Measurements from ENCODE around the gene MRPL27. TPM values are rescaled to one million over a fixed set of nuclear protein-coding genes. Genes with fewer than 3 reads are reported as not detected.

MRPL27 gene
- total RNA-seq, 1 experiment from 2014 or later: 66.7 TPM

DNA sequence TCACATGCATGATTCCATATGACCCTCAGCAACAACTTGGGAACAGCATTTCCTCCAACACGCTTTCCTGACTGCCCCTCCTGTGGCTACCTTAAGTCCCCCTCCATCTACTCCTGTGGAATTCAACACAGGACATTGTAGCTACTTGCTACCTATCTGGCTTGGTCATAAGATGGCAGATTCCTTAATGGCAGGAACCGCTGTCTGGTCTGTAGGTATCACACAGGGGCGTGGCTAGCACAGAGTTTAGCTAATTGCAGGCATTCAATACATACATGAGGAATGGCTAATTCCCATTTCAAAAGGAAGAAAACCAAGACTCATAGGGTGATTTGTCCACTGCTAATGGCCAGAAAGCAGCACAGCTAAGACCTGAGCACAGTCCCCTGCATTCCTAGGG, 15.7 kb upstream of the MRPL27 start:
- DNase-seq (ENCODE audit: extremely low read depth, low read depth): no peak

DNA sequence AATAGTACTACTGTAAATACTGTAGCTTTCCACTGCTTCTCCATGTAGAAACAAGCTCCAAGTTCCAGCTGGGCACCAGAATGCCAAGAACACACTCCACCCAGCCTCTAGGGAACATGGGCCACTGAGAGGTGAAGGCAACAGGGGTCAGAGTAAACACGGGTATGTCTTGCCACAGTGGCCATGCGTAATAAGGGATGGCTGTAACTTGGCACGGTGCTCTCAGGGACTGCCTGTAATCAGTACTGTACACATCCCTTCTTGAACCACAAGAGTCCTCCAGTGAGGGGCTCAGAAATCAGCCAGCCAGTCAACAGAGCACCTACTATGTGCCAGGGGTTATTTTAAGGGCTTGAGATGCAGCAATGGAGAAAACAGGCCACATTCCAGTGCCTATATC, 13.5 kb upstream of the MRPL27 start:
- DNase-seq (ENCODE audit: extremely low read depth, low read depth): peak; percentile 38

DNA sequence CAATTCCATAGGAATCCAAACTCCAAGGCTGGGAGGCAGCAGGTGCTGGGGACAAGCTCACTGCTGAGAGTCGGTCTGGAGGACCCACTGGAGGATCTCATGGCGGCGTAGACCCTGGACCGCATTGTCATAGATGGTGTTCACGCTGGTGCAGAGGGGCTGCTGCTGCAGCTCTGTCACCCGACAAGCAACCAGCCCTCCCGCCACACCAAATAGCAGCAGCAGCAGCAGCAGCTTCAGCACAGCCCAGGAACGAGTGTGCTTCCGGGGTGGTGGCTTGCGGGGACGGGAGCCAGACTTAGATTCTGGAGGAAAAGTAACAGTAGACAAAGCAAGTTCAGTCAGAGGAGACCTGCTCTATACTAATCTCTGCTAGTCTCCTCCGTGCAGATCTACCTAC, 9.9 kb upstream of the MRPL27 start:
- DNase-seq (ENCODE audit: extremely low read depth, low read depth): no peak

DNA sequence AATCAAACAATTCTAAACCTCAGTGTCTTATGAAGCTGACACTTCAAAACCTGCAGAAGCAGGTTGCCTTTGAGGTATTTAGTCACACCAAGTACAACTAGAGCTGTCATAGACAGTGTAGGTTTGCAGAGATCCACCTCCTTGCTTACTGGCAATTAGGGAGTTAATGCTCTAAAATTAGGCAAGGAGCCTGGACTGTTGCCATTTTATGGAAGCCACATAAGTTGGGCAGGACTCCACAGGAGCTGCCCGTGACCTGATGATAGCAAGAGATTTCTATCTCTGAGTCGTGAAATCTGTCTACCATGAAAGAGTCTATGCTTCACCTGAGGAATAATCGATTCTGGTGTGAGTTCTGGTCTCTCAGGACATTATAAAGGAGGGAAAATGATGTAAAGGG, 8.9 kb upstream of the MRPL27 start:
- no peak for DNase-seq (ENCODE audit: extremely low read depth, low read depth)

DNA sequence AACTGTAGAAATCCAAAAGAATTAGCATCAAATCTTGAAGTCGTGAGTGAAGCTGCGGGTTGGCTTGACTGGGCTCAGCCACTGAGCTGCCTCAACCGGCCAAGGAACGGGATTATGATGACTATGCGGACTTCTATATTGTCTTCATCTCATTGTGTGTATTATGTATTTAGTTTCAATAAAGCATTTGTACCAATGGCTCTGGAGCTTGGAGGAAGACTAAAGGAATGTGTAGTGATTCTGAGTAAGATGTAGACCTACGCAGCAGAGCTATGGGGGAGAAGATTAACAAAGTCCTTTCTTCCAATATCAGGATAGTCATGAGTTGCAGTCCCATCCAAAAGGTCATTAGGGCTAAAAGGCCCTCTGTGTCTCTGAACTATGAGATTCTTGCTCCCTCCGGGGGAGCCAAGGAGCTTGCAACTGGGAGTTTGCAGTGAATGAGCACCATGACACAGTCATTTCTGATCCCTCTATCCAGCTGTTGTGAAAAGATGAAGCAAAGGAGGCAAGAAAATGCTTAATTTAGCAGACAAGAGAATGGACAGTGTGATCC, 8.4 kb upstream of the MRPL27 start:
- DNase-seq (ENCODE audit: extremely low read depth, low read depth): no peak

DNA sequence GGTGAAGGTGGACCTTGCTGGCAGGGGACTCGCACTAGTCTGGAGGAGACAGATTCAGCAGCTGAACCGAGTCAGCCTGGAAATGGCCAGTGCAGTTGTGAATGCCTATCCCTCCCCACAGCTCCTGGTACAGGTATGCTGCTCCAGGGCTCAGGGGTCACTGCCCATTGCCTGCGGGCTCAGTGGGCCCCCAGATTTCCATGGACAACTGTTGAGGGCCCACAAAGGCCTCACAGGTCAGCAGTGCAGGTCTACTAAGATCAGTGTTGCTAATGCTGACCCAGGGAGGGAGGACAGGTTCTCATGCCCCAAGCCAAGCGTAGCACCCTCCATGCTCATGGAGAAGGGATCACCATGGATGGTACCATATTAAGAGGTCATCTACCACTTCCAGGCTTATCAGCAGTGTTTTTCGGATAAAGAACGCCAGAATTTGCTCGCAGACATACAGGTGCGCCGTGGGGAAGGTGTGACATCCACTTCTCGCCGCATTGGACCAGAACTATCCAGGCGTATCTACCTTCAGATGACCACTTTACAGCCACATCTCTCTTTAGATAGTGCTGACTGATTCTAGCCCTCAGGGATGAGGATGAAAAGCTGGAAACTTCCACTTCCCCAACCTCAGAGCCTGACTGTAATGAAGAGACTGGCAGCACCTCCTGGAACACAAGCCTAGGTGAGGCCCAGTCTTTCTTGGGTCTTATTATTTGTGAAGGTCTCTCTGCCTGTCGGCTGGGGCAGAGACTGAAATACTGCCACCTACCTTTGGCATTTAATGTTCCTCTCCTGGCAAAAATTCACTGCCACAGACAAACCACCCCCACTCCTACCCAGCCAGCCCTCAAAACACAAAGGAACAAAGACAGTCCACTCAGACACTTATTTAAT, 7.6 kb upstream of the MRPL27 start:
- DNase-seq (ENCODE audit: extremely low read depth, low read depth): no peak

DNA sequence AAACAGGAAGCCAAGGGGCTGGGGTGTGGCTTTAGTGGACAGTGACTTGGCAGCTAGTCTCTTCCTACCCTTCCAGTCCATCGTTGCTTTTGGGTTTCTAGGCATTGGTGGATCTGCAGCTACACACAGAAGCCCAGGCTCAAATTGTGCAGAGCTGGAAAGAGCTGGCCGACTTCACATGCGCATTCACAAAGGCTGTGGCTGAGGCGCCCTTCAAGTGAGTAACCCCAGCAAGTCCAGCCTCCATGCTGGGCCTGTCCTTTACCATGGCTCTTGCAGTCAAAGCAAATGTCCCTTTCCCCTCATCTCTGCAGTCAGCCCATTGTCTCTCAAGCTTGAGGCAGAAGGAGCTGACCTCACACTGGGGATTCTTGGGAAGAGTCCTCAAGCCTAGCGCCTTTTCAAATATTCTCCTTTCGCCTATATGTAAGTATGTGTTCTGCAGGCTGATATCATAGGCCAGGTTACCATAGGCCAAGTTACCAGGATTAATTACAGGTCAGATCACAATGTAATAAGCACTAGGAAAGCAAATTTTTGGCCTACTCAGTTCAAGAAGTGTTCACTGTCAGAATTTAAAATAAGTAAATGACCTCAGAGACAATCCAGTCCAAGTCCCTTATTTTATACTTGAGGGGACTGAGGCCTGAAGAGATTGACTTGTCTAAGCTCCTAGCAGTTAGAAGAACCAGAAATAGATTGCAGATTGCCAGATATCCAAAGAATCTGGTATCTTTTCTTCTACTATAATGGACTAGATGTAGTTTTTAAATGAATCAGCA, 6.6 kb upstream of the MRPL27 start:
- no peak for DNase-seq (ENCODE audit: extremely low read depth, low read depth)

DNA sequence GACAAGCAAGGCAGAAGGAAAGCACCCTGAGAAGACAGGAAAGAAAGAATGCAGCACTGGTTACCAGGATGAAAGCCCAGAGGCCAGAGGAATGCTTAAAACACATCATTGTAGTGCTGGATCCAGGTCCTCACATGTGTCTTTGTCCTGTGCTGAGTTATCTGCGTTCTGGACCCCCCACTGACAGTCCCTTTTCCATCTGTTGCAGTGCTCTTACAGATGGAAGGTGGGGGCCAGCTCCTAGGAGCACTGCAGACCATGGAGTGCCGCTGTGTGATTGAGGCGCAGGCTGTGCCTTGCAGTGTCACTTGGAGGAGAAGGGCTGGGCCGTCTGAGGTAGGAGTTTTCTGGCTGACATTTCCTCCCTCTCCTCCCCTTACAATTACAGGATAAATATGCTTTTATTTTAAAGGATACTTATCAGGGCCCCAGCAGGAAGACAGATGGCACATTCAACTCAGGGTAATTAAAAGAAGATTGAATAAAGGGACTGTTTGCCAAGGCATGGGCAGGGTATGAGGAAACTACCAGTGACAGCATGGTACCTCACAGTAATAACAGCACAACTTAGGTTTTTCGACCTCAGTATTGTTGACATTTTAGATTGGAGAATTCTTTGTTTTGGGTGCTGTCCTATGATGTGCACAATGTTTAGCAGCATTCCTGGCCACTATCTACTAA, 3.0 kb upstream of the MRPL27 start:
- DNase-seq (ENCODE audit: extremely low read depth, low read depth): no peak

DNA sequence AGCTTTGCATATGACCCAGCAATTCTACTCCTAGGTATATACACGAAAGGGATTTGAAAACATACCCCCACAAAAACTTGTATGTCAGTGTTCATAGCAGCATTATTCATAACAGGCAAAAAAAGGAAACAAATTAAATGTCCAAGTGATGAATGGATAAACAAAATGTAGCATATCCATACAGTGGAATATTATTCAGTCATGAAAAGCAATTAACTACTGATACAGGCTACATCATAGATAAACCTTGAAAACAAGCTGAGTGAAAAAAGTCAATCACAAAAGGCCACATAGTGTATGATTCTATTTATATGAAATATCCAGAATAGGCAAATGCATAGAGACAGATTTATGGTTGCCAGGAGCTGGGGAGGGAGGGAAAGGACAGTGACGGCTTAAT, 721 bp upstream of the MRPL27 start:
- no peak for DNase-seq (ENCODE audit: extremely low read depth, low read depth)

DNA sequence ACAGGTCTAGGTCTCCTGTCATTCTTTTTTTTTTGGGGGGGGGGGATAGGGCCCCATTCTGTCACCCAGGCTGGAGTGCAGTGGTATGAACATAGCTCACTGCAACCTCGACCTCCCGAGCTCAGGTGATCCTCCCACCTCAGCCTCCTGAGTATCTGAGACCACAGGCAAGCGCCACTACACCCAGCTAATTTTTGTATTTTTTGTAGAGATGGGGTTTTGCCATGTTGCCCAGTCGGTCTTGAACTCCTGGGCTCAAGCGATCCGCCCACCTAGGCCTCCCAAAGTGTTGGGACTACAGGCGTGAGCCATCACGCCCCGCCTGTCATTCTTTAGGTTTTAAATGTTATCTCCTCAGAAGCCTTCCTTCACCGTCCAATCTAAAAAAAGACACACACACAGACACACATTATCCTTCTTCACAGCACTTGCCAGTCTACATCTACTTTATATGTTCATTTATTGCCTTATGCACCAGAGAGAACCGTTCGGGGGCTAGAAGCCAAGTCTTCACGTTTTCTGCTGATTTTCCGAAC, 694 bp downstream of the MRPL27 start:
- no peak for DNase-seq (ENCODE audit: extremely low read depth, low read depth)

DNA sequence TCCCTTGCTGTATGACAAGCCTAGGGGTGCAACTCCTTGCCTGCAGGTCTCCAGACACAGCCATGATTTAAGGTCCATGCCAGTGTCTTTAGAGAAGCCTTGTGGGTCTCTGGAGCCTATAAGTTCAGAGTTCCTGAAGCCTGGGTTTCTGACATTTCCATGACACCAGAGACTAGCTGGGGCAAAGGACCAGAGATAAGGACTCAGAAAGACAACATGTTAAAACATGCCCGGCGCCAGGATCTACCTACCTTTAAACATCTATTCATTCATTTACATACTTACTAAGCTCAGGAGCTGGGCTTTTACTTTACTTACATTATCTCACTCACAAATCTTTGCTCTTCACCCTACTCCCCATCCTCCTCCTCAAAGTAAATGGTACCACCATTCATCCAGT, 1.5 kb downstream of the MRPL27 start:
- no peak for DNase-seq (ENCODE audit: extremely low read depth, low read depth)

DNA sequence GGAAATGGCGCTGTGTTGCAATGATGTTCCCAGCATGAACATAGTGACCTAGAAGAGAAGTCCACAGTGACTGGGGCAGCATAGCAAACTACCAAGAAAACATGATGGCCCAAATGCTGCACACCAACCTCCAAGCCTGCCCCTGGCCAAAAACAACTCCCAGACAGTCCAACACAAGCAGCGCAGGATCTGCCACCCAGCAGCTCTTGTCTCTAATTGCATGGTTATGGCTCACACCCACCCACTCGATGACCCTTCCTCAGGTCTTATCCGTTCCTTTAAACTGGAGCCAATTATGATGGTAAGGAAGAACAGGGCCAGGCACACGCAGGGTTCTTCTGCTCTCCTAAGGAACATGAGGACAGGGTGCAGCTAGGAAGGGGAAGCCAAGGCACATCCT, 2.9 kb downstream of the MRPL27 start:
- DNase-seq (ENCODE audit: extremely low read depth, low read depth): no peak

DNA sequence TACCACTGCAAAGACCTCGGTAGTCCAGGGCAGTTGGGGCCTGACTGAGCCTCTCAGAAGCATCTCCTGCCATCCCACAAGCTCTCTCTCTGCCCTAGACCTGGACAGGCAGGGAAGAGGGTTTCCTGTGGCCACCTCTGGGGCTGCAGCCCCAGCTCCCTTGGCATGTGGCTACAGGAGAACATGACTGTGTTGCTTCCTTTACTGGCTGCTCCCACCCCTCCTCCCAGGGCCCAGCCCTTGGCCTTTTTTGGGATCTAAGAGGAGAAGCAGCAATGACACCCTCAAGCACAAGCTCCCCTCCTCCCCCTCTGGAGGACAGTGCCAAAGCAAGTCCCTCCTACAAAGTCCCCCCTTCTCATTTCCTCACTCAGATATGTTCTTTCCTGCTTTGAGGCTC, 5.6 kb downstream of the MRPL27 start:
- DNase-seq (ENCODE audit: extremely low read depth, low read depth): no peak

DNA sequence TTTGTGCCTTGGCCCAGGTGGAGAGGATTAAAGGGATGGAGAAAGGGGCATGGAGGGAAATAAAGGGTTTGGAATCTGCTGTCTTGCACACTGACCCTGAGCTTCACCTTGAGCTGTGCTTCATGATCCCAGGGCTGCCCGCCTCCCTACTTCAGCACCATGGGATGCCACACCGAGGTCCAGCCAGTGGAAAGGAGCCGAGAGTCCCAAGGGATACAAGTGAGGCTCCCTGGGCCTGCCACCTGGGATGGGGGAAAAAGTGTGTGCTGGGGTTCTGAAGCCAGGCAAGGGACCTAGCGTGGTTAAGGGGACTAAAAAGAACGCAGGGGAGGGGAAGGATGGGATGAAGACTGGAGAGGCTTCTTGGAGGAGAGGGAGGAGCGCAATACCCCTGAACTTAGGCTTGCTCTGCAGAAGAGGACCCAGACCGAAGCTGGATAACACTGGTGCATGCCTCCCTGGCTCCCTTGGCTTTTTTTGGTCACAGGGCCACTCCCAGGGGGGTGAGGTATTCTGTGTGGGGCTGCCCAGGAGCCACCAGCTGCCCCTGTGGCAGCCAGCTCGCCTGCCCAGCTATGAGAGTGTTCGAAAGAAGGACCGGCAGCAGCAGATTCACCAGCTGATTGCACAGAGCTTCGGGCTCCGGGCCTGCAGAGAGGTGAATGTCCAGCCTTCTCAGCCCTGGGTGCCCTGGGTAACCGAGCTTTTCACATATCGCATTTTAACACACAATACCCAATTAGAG, 7.2 kb downstream of the MRPL27 start:
- no peak for DNase-seq (ENCODE audit: extremely low read depth, low read depth)

DNA sequence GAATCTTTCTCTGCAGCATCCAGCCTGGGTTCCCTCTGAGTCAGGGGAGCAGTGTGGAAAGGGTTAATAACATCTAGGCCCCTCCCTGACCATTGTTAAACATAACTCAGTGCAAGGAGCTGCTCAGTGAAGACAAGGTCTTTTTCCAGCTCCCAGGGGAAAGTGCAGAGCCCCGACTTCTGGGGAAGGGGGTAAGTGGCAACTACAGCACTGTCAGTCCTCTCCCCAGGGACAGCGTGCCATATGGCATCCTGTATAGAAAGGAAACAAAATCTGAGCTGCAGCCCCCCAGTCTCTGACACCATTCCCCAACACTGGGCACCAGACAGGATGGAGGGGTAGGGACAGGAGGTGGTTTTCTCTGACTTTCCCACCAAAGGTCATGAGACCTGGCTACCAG, 7.8 kb downstream of the MRPL27 start:
- DNase-seq (ENCODE audit: extremely low read depth, low read depth): no peak

DNA sequence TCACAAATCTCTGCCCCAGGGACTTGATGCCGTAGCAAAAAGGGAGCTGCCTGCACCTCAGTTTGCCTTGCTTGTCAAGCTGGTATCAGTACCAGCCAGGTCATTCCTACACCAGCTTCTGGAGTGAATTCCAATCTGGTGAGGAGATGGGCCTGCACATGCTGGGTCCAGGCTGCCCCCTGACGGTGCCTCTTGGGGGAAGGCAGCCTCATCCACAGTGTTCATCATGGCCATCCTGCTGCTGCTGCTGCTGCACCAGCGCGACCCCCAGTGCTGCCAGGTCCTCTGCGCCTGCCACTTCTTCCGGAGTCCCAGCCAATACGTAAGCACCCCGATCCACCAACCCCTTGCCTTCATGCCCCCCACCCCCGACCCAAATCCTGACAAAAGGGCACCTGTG, 8.3 kb downstream of the MRPL27 start:
- no peak for DNase-seq (ENCODE audit: extremely low read depth, low read depth)

DNA sequence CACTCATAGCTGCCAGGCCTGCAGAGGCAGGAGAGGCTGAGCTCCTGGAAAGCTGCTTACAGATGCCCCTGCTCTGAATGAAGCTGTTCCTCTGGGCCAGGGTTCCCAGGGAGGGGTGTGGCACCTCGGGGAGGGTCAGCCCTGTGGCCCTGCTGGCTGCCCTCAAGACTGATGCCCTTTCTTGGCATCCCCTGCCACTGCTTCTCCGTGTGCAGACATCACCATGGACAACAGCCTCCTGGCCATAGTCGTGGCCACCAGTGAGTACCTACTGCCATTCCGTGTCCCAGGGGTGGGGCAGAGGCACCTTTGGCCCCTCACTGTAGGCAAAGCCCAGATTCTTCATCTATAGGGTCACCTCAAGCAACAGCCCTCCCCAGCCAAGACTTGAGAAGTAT, 8.9 kb downstream of the MRPL27 start:
- no peak for DNase-seq (ENCODE audit: extremely low read depth, low read depth)

DNA sequence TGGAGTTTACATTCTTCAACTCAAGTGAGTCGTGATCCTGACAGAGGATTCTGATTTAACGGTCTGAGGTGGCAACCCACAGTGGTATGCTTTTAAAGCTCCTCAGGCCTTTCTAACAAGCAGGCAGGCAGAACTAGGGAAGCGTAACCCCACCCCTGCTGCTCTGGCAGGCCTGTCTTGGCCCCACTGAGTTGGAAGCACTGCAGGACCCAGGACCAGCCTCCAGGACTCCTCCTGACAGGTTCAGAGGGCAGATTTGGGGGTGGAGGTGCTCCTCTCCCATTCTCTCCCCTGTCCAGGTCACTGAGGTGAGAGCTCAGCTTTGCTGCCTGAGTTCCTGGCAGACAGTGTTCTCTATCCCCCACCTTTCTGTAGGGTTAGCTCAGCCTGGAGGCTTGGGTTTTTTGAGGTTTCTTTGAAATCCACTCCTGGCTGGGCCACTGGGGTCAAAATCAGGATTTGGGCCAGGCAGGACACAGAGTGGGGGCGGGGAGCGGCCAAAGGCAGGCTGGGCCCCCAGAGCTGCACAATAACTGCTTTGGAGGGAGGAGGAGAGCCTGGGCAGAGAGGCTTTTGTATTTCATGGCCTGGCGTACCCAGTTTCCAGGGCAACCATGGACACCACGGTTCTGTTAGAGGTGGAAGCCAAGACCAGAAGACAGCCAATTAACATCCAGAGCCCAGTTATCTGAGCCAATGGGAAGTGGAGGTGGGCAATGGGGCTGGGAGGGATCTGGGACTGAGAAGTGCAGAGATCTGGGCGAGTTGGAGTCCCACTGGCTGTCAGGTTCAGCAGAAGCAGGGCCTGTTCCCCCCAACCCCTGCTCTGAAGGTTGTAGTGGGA, 9.5 kb downstream of the MRPL27 start:
- DNase-seq (ENCODE audit: extremely low read depth, low read depth): no peak

DNA sequence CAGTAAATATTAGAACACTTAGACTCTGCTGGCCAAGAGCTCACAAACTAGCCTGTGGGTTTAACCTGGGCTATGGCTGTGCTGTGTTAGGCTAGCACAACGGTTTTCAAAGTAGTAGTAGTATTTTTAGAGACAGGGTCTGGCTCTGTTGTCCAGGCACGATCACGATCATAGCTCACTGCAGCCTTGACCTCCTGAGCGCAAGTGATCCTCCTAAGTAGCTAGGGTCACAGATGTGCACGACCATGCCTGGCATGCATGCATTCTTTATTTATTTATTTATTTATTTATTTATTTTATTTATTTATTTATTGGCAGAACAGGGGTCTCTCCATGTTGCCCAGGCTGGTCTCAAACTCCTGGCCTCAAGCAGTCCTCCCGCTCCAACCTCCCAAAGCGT, 10.3 kb downstream of the MRPL27 start:
- DNase-seq (ENCODE audit: extremely low read depth, low read depth): no peak
